Stomach (tissue), 4 donors: Measurements from ENCODE around the gene E4F1.

ENCODE experiments used
- CTCF ChIP-seq, 7 experiments: fragments of 450-650 bp in 4 of 7; fragments of 200-600 bp in 3 of 7; sonication (generic) in 3 of 7; IDR thresholded peaks; one replicate each; pipeline ENCODE4 v1.5.1; 2016 to 2019; ENCODE audit warnings: antibody characterized with exemption in 7 of 7, control low read depth in 2 of 7, mild to moderate bottlenecking in 1 of 7
- EP300 ChIP-seq: sonication (generic); formaldehyde crosslinking; IDR thresholded peaks from one replicate; pipeline ENCODE4 v1.6.1; 2017; ENCODE audit warnings: antibody characterized with exemption
- POLR2A ChIP-seq, 4 donors: fragments of 450-650 bp; IDR thresholded peaks; one replicate each; pipeline ENCODE4 v1.6.1; 2016; ENCODE audit warnings: antibody characterized with exemption in 4 of 4, control low read depth in 2 of 4, mild to moderate bottlenecking in 1 of 4, moderate library complexity in 1 of 4
- POLR2AphosphoS5 ChIP-seq, 3 donors: sonication (generic); formaldehyde crosslinking; IDR thresholded peaks; one replicate each; pipeline ENCODE4 v1.6.1; 2016; ENCODE audit warnings: antibody characterized with exemption in 3 of 3

DNA sequence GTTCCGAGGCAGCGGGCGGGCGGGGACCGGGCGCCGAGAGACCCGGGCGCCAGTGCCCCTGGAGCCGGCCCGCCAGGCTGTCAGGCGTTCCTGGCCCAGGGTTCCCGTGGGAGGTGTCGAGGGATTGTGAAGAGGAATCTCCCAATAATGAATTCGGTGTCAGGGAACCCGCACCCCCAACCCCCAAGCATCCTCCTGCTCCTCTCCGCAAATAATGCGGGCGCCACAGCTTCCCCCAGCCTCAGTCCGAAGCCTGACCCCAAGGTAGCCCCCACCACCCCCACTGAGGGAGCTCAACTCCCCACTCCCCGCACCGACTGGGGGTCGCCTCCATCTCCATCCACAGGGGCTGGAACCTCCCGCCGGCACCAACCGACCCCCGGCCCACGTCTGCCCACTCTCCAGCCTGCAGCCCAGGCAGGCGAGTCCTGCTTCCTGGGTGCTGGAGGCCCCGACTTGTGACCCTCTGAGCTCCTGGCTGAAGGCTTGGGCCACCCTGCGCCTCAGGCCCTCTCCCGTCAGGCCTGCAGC lies 26.3 kb upstream of the E4F1 start:
- TF ChIP-seq CTCF (IDR thresholded peaks at IDR 0.05) (no peak), POLR2A (IDR thresholded peaks at IDR 0.05) (no peak), POLR2AphosphoS5 (IDR thresholded peaks at IDR 0.05) (no peak), EP300 (no peak)
